IMR-90 (cell line): Measurements from ENCODE around the gene SREBF2. TPM values are rescaled to one million over a fixed set of nuclear protein-coding genes. Genes with fewer than 3 reads are reported as not detected.
A peak's percentile ranks its signal among the peaks of the same experiment; 100 is the strongest.

ENCODE experiments used
- ATAC-seq: fragments of 200-7000 bp; cut with Tn5 transposase; 2 replicates; pipeline ENCODE4 v1.9.1; 2020; ENCODE audit warnings: low read depth, mild to moderate bottlenecking, moderate library complexity
- BruUV-seq: library from RNA; stranded (reverse); fragments of 400-500 nt; replicated peaks from 2 replicates; lab custom pipeline; 2021; lab: Mats Ljungman, UMichigan
- CTCF ChIA-PET: fragments of 300-600 bp; formaldehyde crosslinking; extraction: SDS; loops from one replicate; lab custom pipeline; 2021; ENCODE audit warnings: antibody characterized with exemption; lab: Yijun Ruan, JAX
- POLR2A ChIA-PET: fragments of 300-600 bp; sonication (Branson Sonifier 250); formaldehyde crosslinking; loops from one replicate; lab custom pipeline; 2022; ENCODE audit warnings: antibody characterized with exemption; ENCODE audit not compliant: unreplicated experiment; lab: Charles Lee
- DNase-seq: peaks from one replicate; pipeline ENCODE4 v3.0.0; 2013
- H2AFZ ChIP-seq: replicated peaks from 2 replicates; pipeline ENCODE3; 2013; ENCODE audit warnings: low read length, mild to moderate bottlenecking; ENCODE audit not compliant: poor library complexity
- H2AK5ac ChIP-seq: 2 replicates; pipeline ENCODE4 v1.6.1; 2013; ENCODE audit warnings: low read depth, low read length, inconsistent platforms
- H2AK9ac ChIP-seq: replicated peaks from 2 replicates; pipeline ENCODE3; 2013; ENCODE audit warnings: mild to moderate bottlenecking, low read depth, low read length, moderate library complexity; ENCODE audit not compliant: poor library complexity
- H2BK120ac ChIP-seq: 2 replicates; pipeline ENCODE4 v1.6.1; 2013; ENCODE audit warnings: low read depth, low read length, inconsistent platforms
- H2BK15ac ChIP-seq: 3 replicates; pipeline ENCODE4 v1.6.1; 2013; ENCODE audit warnings: low read depth, low read length, inconsistent platforms
- H2BK20ac ChIP-seq: 2 replicates; pipeline ENCODE4 v1.6.1; 2013; ENCODE audit warnings: low read depth, mild to moderate bottlenecking, inconsistent platforms, low read length, moderate library complexity
- H2BK5ac ChIP-seq: 2 replicates; pipeline ENCODE4 v1.6.1; 2013; ENCODE audit warnings: mild to moderate bottlenecking, low read depth, low read length, inconsistent platforms; ENCODE audit not compliant: poor library complexity, severe bottlenecking
- H3K14ac ChIP-seq: replicated peaks from 2 replicates; pipeline ENCODE4 v1.6.1; 2013; ENCODE audit warnings: low read depth, low read length, inconsistent platforms
- H3K18ac ChIP-seq: 2 replicates; pipeline ENCODE4 v1.6.1; 2013; ENCODE audit warnings: low read depth, low read length, control low read depth
- H3K23ac ChIP-seq: 2 replicates; pipeline ENCODE4 v1.6.1; 2013; ENCODE audit warnings: low read depth, low read length, inconsistent platforms
- H3K27ac ChIP-seq: 2 replicates; pipeline ENCODE4 v1.5.1; 2013; ENCODE audit warnings: mild to moderate bottlenecking, control low read depth, low read length; ENCODE audit not compliant: insufficient read depth
- H3K27me3 ChIP-seq: 2 replicates; pipeline ENCODE4 v1.6.1; 2013; ENCODE audit warnings: low read length; ENCODE audit not compliant: control insufficient read depth, insufficient read depth
- H3K36me3 ChIP-seq: 2 replicates; pipeline ENCODE4 v1.6.1; 2013; ENCODE audit warnings: low read length, mixed read lengths; ENCODE audit not compliant: control insufficient read depth, insufficient read depth
- H3K4ac ChIP-seq: 2 replicates; pipeline ENCODE4 v1.6.1; 2013; ENCODE audit warnings: low read depth, low read length, inconsistent platforms
- H3K4me1 ChIP-seq: 2 replicates; pipeline ENCODE4 v1.6.1; 2013; ENCODE audit warnings: low read length, mixed read lengths; ENCODE audit not compliant: control insufficient read depth, insufficient read depth
- H3K4me2 ChIP-seq: 2 replicates; pipeline ENCODE4 v1.6.1; 2013; ENCODE audit warnings: low read depth, mild to moderate bottlenecking, control low read depth, low read length, moderate library complexity
- H3K4me3 ChIP-seq: 2 replicates; pipeline ENCODE4 v1.5.1; 2013; ENCODE audit warnings: low read depth, mild to moderate bottlenecking, control low read depth, low read length, moderate library complexity; ENCODE audit not compliant: insufficient read depth
- H3K56ac ChIP-seq: 2 replicates; pipeline ENCODE4 v1.6.1; 2013; ENCODE audit warnings: low read length, inconsistent platforms; ENCODE audit not compliant: insufficient read depth; ENCODE audit errors: extremely low read depth
- H3K79me1 ChIP-seq, 2 experiments: 2 replicates each; pipeline ENCODE4 v1.6.1; 2013; ENCODE audit warnings: low read length in 2 of 2, inconsistent platforms in 1 of 2, low read depth in 1 of 2
- H3K9ac ChIP-seq: 2 replicates; pipeline ENCODE4 v1.6.1; 2013; ENCODE audit warnings: low read depth, low read length, control low read depth
- H3K9me1 ChIP-seq: 2 replicates; pipeline ENCODE4 v1.6.1; 2013; ENCODE audit warnings: low read length, inconsistent platforms; ENCODE audit not compliant: insufficient read depth
- H3K9me3 ChIP-seq: 2 replicates; pipeline ENCODE4 v1.6.1; 2013; ENCODE audit warnings: low read length; ENCODE audit not compliant: control insufficient read depth, insufficient read depth
- H4K20me1 ChIP-seq: 2 replicates; pipeline ENCODE4 v1.6.1; 2013; ENCODE audit warnings: low read length, inconsistent platforms; ENCODE audit not compliant: insufficient read depth
- H4K5ac ChIP-seq: 2 replicates; pipeline ENCODE4 v1.6.1; 2013; ENCODE audit warnings: mild to moderate bottlenecking, low read depth, low read length, control low read depth
- H4K8ac ChIP-seq, 2 experiments: 2 replicates each; pipeline ENCODE4 v1.6.1; 2013; ENCODE audit warnings: low read depth in 2 of 2, low read length in 2 of 2, control low read depth in 1 of 2, inconsistent platforms in 1 of 2
- H4K91ac ChIP-seq: 2 replicates; pipeline ENCODE4 v1.6.1; 2013; ENCODE audit warnings: low read depth, low read length, inconsistent platforms; ENCODE audit not compliant: insufficient read depth
- CEBPB ChIP-seq: IDR thresholded peaks from 2 replicates; pipeline ENCODE4 v1.6.1; 2012; ENCODE audit warnings: low read depth, low read length, improper control_type of control experiment
- POLR2A ChIP-seq: IDR thresholded peaks from 2 replicates; pipeline ENCODE4 v1.6.1; 2012; ENCODE audit warnings: mild to moderate bottlenecking, low read depth, low read length
- WGBS, 2 experiments: methylation state at CpG; one replicate each; pipeline versions ENCODE4 v1.1.5 to v1.1.7; 2013; ENCODE audit warnings: missing lambda C conversion rate in 2 of 2; ENCODE audit not compliant: insufficient read length in 1 of 2; ENCODE audit errors: extremely low coverage in 2 of 2; 5-methylcytosine and 5-hydroxymethylcytosine counted together
- dilution Hi-C: fragments of 300-500 bp; cut with HindIII; formaldehyde crosslinking; loops from one replicate; pipeline ENCODE4 v1.14.3; 2018; ENCODE audit warnings: low sequenced_read_pairs; ENCODE audit not compliant: unreplicated experiment
- in situ Hi-C: fragments of 300-500 bp; cut with MboI; formaldehyde crosslinking; loops from 3 replicates; pipeline ENCODE4 v1.14.3; 2019; ENCODE audit warnings: low sequenced_read_pairs, inconsistent platforms, mixed read lengths
- intact Hi-C: fragments of 100-400 bp; cut with micrococcal nuclease; formaldehyde crosslinking; loops from 2 replicates; pipeline ENCODE4 v1.10.0; 2022
- polyA plus RNA-seq, 3 experiments: library from polyadenylated mRNA; depleted of rRNA; stranded (reverse); fragments of >200 nt; gene quantifications; 2 replicates each; pipeline ENCODE4 v1.2.3, GENCODE V29; 2012; ENCODE audit warnings: low replicate concordance in 1 of 3
- total RNA-seq: library from RNA; depleted of rRNA; stranded (reverse); fragments of >200 nt; gene quantifications from 2 replicates; pipeline ENCODE4 v1.2.3, GENCODE V29; 2012

Gene SREBF2
- total and polyA plus RNA-seq, 2 of the 4 experiments (the other 2 are of a cell fraction) = 8.1 to 47.4 TPM

GRCh38 chr22:41911001-41911611 lies 78.2 kb downstream of the SREBF2 start:
- WGBS, 2 experiments = 10% methylated on average over 20 of the region's 37 CpGs; no CpG with 5 or more reads in 1 of the 2 experiments
- no peaks in the 10 kb centered on the region for H3K9me3 ChIP-seq
- H3K14ac ChIP-seq = no peak overlapping the region
- TF ChIP-seq POLR2A = no peak
- no peak for TF ChIP-seq CEBPB
- no TSS peak for BruUV-seq
- H2AK5ac ChIP-seq = no peak overlapping the region
- H3K4ac ChIP-seq = no peak overlapping the region
- H2BK5ac ChIP-seq = no peak overlapping the region
- dilution Hi-C loops (no loop called here), intact Hi-C loops (no loop called here), in situ Hi-C loops (no loop called here)
- DNase-seq = no peak
- H4K8ac ChIP-seq = no peak overlapping the region
- no peak overlapping the region for H3K27ac ChIP-seq
- H3K23ac ChIP-seq = no peak overlapping the region
- H4K5ac ChIP-seq = no peak overlapping the region
- no peak overlapping the region for H3K4me3 ChIP-seq
- H2BK20ac ChIP-seq = no peak overlapping the region
- H3K4me1 ChIP-seq = peaks cover 2% of the 10 kb centered on the region; the same call in 1 of the 2 replicates
- no peak for ATAC-seq
- no peak overlapping the region for H3K56ac ChIP-seq
- H2BK15ac ChIP-seq = no peak overlapping the region
- H3K27me3 ChIP-seq = peaks cover 67% of the 10 kb centered on the region
- H3K18ac ChIP-seq = no peak overlapping the region
- no peak overlapping the region for H2AK9ac ChIP-seq
- no peaks in the 10 kb centered on the region for H3K79me1 ChIP-seq
- CTCF ChIA-PET = no interaction called here
- peaks cover 2% of the 10 kb centered on the region; the same call in 1 of the 2 replicates for H3K36me3 ChIP-seq
- H2AFZ ChIP-seq = peak overlapping the region; percentile 67
- H4K20me1 ChIP-seq = peaks cover 7% of the 10 kb centered on the region
- H4K91ac ChIP-seq = no peak overlapping the region
- H2BK120ac ChIP-seq = no peak overlapping the region
- no peaks in the 10 kb centered on the region for H3K9me1 ChIP-seq
- H3K4me2 ChIP-seq = no peak overlapping the region; the same call in 1 of the 2 replicates
- POLR2A ChIA-PET = no interaction called here
- H3K9ac ChIP-seq = no peak overlapping the region
